ENCODE measurements around the gene ABCC9.
"Not testable (repeated sequence)": the region's sequence is repeated elsewhere in the genome, so short reads cannot be mapped to it uniquely, and the experiment has no call there.

The ABCC9 gene

GRCh38 chr12:21929972-21930371, 11.3 kb downstream of the ABCC9 start:
- not testable (repeated sequence) for DNase-seq

- no peak for DNase-seq
These were observed 15.8 kb downstream of the ABCC9 start for GRCh38 chr12:21925296-21925913.

GRCh38 chr12:21921436-21921835, 19.8 kb downstream of the ABCC9 start:
- DNase-seq = no peak

- no peak for DNase-seq
These were observed 22.8 kb downstream of the ABCC9 start for GRCh38 chr12:21918456-21918855.

- DNase-seq = no peak
These were observed 27.4 kb downstream of the ABCC9 start for GRCh38 chr12:21913823-21914222.

- no peak for DNase-seq
These were observed 28.9 kb downstream of the ABCC9 start for GRCh38 chr12:21912318-21912717.

GRCh38 chr12:21911832-21912231, 29.4 kb downstream of the ABCC9 start:
- DNase-seq = no peak

- no peak for DNase-seq
These were observed 30.6 kb downstream of the ABCC9 start for GRCh38 chr12:21910657-21911056.

GRCh38 chr12:21907948-21908837, 33.0 kb downstream of the ABCC9 start:
- DNase-seq = no peak

GRCh38 chr12:21906919-21907493, 34.2 kb downstream of the ABCC9 start:
- no peak for DNase-seq

- not testable (repeated sequence) for DNase-seq
These were observed 41.7 kb downstream of the ABCC9 start for GRCh38 chr12:21899532-21899931.

- no peak for DNase-seq
These were observed 45.6 kb downstream of the ABCC9 start for GRCh38 chr12:21895651-21896050.

GRCh38 chr12:21894792-21895595, 46.2 kb downstream of the ABCC9 start:
- no peak for DNase-seq

GRCh38 chr12:21893924-21894323, 47.3 kb downstream of the ABCC9 start:
- DNase-seq = no peak

GRCh38 chr12:21892341-21892740, 48.9 kb downstream of the ABCC9 start:
- DNase-seq = no peak

GRCh38 chr12:21891751-21892217, 49.4 kb downstream of the ABCC9 start:
- no peak for DNase-seq

GRCh38 chr12:21888276-21888863, 52.9 kb downstream of the ABCC9 start:
- DNase-seq = no peak

GRCh38 chr12:21884936-21885335, 56.3 kb downstream of the ABCC9 start:
- DNase-seq = no peak

GRCh38 chr12:21882635-21883034, 58.6 kb downstream of the ABCC9 start:
- DNase-seq = no peak

- DNase-seq = no peak
These were observed 59.3 kb downstream of the ABCC9 start for GRCh38 chr12:21881965-21882364.

- DNase-seq = no peak
These were observed 61.9 kb downstream of the ABCC9 start for GRCh38 chr12:21879312-21879711.

- DNase-seq = no peak
These were observed 63.8 kb downstream of the ABCC9 start for GRCh38 chr12:21877293-21877982.

Data from CD4-positive, alpha-beta T cell treated with Interleukin-4 for 4 hours (primary cell).